HG03521 (cell line): ENCODE data around the gene SLC44A3.

Source experiments
- ATAC-seq: cut with Tn5 transposase; IDR thresholded peaks from one replicate; pipeline ENCODE4 v1.9.1; 2021; ENCODE audit warnings: mild to moderate bottlenecking, moderate library complexity; ENCODE audit not compliant: unreplicated experiment

SLC44A3 gene

GRCh38 chr1:94905207-94905606 is 85.0 kb downstream of the SLC44A3 start:
- ATAC-seq, result no peak

GRCh38 chr1:94906382-94906781 is 86.2 kb downstream of the SLC44A3 start:
- ATAC-seq, result no peak

GRCh38 chr1:94907136-94907535 is 87.0 kb downstream of the SLC44A3 start:
- ATAC-seq, result no peak

GRCh38 chr1:94908190-94908589 is 88.0 kb downstream of the SLC44A3 start:
- no peak for ATAC-seq

GRCh38 chr1:94908965-94909364 is 88.8 kb downstream of the SLC44A3 start:
- ATAC-seq, result no peak

- ATAC-seq, result no peak
These were observed 89.3 kb downstream of the SLC44A3 start for GRCh38 chr1:94909486-94909885.

- ATAC-seq, result no peak
These were observed 92.4 kb downstream of the SLC44A3 start for GRCh38 chr1:94912263-94913184.

- ATAC-seq, result no peak
These were observed 97.1 kb downstream of the SLC44A3 start for GRCh38 chr1:94917251-94917650.

GRCh38 chr1:94919241-94920030 is 99.3 kb downstream of the SLC44A3 start:
- no peak for ATAC-seq

GRCh38 chr1:94920061-94920460 is 99.9 kb downstream of the SLC44A3 start:
- no peak for ATAC-seq

- ATAC-seq, result no peak
These were observed 101.8 kb downstream of the SLC44A3 start for GRCh38 chr1:94921977-94922376.

GRCh38 chr1:94922761-94923331 is 102.7 kb downstream of the SLC44A3 start:
- ATAC-seq, result no peak

GRCh38 chr1:94925004-94925403 is 104.8 kb downstream of the SLC44A3 start:
- ATAC-seq, result no peak

- ATAC-seq, result no peak
These were observed 105.5 kb downstream of the SLC44A3 start for GRCh38 chr1:94925561-94926125.

- ATAC-seq, result no peak
These were observed 106.2 kb downstream of the SLC44A3 start for GRCh38 chr1:94926126-94926914.

GRCh38 chr1:94926915-94927404 is 106.8 kb downstream of the SLC44A3 start, which contains the start of gene CNN3:
TSS of gene CNN3 (minus strand) at chr1:94927110. CDS start at chr1:94926894, 216 bp downstream.
- peak; percentile 80 for ATAC-seq

- ATAC-seq, result peak; percentile 12
These were observed 107.4 kb downstream of the SLC44A3 start for GRCh38 chr1:94927405-94928175.

GRCh38 chr1:94928293-94928939 is 108.3 kb downstream of the SLC44A3 start:
- no peak for ATAC-seq
